Measurements from ENCODE around the gene CORO2A. TPM values are rescaled to one million over a fixed set of nuclear protein-coding genes. Genes with fewer than 3 reads are reported as not detected.
"Not testable (repeated sequence)": the region's sequence is repeated elsewhere in the genome, so short reads cannot be mapped to it uniquely, and the experiment has no call there.

The CORO2A gene
- total RNA-seq, 2 donors from 2014 or later: 1.2 to 3.1 TPM

DNA sequence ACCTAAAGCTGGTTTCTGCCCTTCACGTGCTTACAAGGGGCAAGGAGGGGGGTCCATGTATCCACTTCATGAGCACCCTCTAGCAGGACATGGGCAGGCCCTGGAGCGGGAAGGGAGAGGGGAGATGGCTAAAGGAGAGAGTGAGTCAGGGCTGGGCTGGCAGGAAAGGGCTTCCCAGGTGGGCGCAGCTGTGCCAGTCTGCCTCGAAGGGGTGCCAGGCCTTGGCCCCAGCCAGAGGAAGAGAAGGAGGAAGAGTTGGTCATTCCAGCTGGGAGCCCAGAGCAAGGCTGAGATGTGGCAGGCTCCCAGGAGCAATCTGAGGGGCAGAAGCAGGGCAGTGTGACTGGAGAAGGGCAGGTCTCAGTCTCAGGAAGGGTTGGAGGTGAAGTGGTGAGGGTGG is 98.1 kb downstream of the CORO2A start:
- Histone ChIP-seq H3K4me3 (no peak overlapping the region), H3K4me1 (ENCODE audit: control insufficient read depth in 1 of 2, low read depth in 2 of 2) (no peaks in the 10 kb centered on the region), H3K27ac (no peak overlapping the region), H3K27me3 (replicated peaks; ENCODE audit: insufficient read depth) (no peaks in the 10 kb centered on the region), H3K9me3 (no peaks in the 10 kb centered on the region), H3K36me3 (no peaks in the 10 kb centered on the region)
- DNase-seq (ENCODE audit: low spot score): no peak
- TF ChIP-seq, protein P1, sequence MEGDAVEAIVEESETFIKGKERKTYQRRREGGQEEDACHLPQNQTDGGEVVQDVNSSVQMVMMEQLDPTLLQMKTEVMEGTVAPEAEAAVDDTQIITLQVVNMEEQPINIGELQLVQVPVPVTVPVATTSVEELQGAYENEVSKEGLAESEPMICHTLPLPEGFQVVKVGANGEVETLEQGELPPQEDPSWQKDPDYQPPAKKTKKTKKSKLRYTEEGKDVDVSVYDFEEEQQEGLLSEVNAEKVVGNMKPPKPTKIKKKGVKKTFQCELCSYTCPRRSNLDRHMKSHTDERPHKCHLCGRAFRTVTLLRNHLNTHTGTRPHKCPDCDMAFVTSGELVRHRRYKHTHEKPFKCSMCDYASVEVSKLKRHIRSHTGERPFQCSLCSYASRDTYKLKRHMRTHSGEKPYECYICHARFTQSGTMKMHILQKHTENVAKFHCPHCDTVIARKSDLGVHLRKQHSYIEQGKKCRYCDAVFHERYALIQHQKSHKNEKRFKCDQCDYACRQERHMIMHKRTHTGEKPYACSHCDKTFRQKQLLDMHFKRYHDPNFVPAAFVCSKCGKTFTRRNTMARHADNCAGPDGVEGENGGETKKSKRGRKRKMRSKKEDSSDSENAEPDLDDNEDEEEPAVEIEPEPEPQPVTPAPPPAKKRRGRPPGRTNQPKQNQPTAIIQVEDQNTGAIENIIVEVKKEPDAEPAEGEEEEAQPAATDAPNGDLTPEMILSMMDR (IDR thresholded peaks at IDR 0.05): no peak
- no peak for ATAC-seq (ENCODE audit: insufficient number of reproducible peaks, low FRiP score, low read depth)

DNA sequence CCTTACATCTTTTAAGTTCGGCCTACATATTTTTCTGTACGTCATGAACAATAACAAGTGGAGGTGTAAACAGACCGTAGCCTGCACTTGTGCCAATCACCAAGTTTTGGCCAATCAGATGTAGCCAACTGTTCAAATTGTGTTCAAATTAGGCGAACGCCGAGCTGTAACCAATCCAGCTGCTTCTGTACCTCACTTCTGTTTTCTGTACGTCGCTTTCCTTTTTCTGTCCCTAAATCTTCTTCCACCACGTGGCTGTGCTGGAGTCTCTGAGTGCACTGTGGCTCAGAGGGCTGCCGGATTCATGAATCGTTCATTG is 99.9 kb downstream of the CORO2A start:
- H3K36me3 ChIP-seq: no peaks in the 10 kb centered on the region
- H3K4me1 ChIP-seq (ENCODE audit: control insufficient read depth in 1 of 2, low read depth in 2 of 2): peaks cover 0 to 6% of the 10 kb centered on the region in 2 donors
- TF ChIP-seq, protein P1 (IDR thresholded peaks at IDR 0.05): no peak
- ATAC-seq (ENCODE audit: insufficient number of reproducible peaks, low FRiP score, low read depth): no peak
- peak overlapping the region; percentile 9 for H3K4me3 ChIP-seq
- no peak overlapping the region for H3K27ac ChIP-seq
- H3K9me3 ChIP-seq: no peaks in the 10 kb centered on the region
- DNase-seq (ENCODE audit: low spot score): no peak
- no peaks in the 10 kb centered on the region for H3K27me3 ChIP-seq (replicated peaks; ENCODE audit: insufficient read depth)

DNA sequence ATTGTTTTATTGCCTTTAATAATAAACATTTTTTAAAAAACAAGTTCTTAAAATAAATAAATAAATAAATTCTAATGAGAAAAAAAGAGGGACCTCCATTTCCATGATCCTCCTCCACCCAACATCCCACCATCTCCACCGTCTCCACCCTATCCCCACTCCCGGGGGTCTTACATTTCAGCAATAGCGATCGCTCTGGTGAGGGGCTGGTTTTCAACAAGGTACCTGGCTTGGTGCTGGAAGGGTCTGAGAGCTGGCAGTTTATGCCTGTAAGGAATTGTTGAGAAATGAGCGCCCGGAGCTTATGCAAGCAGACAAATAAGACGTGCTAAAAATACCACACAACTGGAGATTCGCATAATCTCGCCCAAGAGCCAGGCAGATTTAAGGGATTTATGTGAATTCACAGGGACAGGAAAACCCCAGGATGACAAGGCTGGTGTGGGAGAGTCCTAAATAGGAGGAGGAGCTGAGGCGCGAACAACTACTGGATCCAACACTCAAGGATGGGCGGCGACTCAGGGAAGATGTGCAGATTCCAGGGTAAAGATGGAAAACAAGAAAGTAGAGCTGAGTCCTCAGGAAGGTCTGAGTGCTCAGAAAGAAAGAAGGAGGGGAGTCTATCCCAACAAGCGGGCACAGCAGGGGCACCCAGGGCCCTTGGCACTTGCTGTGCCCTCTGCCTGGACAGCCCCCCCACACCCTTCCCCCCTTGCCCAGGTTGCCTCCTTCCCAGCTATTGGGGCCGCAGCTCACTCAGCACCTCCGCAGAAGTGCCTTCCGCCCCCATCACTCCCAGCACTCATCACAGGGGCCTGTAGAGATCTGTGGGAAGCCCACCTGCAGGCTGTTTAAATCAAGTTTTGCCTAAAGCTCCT is 100.5 kb downstream of the CORO2A start:
- H3K36me3 ChIP-seq: no peaks in the 10 kb centered on the region
- no peaks in the 10 kb centered on the region for H3K9me3 ChIP-seq
- H3K4me1 ChIP-seq (ENCODE audit: control insufficient read depth in 1 of 2, low read depth in 2 of 2): peaks cover 0 to 6% of the 10 kb centered on the region in 2 donors
- H3K27ac ChIP-seq: no peak overlapping the region
- no peak for DNase-seq (ENCODE audit: low spot score)
- peak overlapping the region; percentile 9 for H3K4me3 ChIP-seq
- H3K27me3 ChIP-seq (replicated peaks; ENCODE audit: insufficient read depth): no peaks in the 10 kb centered on the region
- no peak for ATAC-seq (ENCODE audit: insufficient number of reproducible peaks, low FRiP score, low read depth)
- TF ChIP-seq, protein P1 (IDR thresholded peaks at IDR 0.05): no peak

DNA sequence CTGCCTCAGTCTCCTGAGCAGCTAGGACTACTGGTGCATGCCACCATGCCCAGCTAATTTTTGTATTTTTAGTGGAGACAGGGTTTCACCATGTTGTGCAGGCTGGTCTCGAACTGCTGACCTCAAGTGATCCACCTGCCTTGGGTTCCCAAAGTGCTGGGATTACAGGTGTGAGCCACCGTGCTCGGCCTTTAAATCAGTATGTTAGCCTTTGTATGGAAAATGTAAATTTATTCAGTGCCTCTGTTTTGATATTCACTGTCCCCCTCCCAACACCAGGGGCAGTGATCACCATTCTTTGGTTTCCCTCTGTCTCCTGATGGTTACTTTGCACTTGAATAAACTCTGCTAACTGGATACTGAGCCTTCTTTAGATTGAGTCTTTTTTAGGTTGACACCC is 101.8 kb downstream of the CORO2A start:
- ATAC-seq (ENCODE audit: insufficient number of reproducible peaks, low FRiP score, low read depth); H3K4me1 ChIP-seq (ENCODE audit: control insufficient read depth in 1 of 2, low read depth in 2 of 2); H3K27me3 ChIP-seq (replicated peaks; ENCODE audit: insufficient read depth): not testable (repeated sequence)

DNA sequence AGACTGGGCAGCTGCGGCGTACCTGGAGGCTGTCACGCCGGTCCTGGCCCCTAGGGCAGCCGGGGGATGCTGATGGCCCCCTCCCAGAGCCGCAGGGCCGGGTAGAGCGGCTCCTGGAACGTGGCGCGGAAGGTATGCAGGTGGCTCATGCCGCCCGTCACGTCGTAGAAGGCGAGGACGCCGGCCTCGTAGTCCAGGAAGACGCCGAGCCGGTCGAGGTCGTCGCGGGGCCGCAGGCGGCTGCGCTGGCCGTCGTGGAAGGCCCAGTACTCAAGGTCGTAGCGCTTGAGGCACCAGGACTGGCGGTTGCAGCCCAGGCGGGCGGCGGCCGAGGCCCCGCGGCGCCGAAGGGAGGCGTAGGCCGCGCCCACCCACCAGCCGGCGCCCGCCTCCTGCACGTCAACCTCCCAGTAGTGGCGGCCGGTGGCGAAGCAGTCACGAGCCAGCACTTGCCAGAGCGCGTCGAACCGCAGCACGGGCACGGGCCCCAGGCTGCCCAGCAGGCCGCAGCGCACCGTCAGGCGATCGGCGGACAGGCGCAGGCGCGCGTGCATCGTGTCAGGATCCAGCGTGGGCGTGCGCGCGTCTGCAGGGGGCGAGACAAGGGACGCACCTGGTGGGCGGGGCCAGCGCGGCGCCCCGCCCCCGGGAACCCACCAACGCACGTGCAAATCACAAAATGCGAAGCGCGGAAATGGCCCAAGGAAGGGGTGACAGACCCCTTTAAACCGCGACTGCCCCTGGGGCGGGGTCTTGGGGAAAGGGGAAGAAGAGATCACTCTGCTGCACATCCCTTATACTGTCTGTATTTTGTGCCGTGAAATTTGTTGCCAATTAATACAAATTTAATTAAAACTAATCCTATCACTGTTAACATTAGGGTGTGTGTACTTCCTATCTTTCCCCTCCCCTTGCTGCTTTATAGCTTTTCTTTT is 104.8 kb downstream of the CORO2A start:
- H3K27me3 ChIP-seq (replicated peaks; ENCODE audit: insufficient read depth): no peaks in the 10 kb centered on the region
- no peak overlapping the region for H3K27ac ChIP-seq
- H3K9me3 ChIP-seq: no peaks in the 10 kb centered on the region
- H3K4me1 ChIP-seq (ENCODE audit: control insufficient read depth in 1 of 2, low read depth in 2 of 2): peaks cover 0 to 6% of the 10 kb centered on the region in 2 donors
- peak overlapping the region; percentile 64 for H3K4me3 ChIP-seq
- peaks cover 7% of the 10 kb centered on the region for H3K36me3 ChIP-seq
- ATAC-seq (ENCODE audit: insufficient number of reproducible peaks, low FRiP score, low read depth) (no peak), DNase-seq (ENCODE audit: low spot score) (no peak)
- TF ChIP-seq, protein P1 (IDR thresholded peaks at IDR 0.05): peak; percentile 11

More for the DNA sequence above, 101.8 kb downstream of the CORO2A start:
- not testable (repeated sequence) for DNase-seq (ENCODE audit: low spot score); H3K4me3 ChIP-seq; H3K36me3 ChIP-seq; H3K27ac ChIP-seq; H3K9me3 ChIP-seq
